GM23248 (cell line): Measurements from ENCODE around the gene C1orf87.

Experiments
- EZH2 ChIP-seq: fragments of 200-600 bp; sonication (generic); IDR thresholded peaks from 2 replicates; pipeline ENCODE4 v1.6.1; 2018; ENCODE audit warnings: antibody characterized with exemption, mild to moderate bottlenecking; ENCODE audit not compliant: insufficient read depth, poor library complexity, severe bottlenecking
- EZH2phosphoT487 ChIP-seq: fragments of 200-600 bp; sonication (generic); IDR thresholded peaks from 2 replicates; pipeline ENCODE4 v1.6.1; 2018; ENCODE audit warnings: antibody characterized with exemption, moderate library complexity, mild to moderate bottlenecking, low read depth; ENCODE audit not compliant: insufficient read depth

DNA sequence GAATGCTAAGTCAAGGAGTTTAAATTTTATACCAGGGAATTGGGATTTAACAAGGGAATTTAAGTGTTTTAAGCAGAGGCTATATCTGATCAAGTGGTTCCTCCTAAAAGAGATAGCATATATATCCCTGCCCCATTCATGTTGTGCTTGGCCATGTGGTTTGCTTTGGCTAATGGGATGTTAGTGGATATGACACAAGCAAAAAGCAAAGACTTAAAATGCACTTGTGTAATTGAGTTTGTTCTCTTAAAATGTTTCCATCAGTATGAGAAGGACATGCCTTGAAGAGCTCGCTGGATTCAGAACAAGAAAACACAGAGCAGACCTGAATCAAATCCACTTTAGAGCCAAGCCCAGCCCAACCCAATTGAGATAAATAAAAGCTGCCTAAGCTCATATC lies 22.4 kb downstream of the C1orf87 start:
- TF ChIP-seq EZH2phosphoT487 (no peak), EZH2 (no peak)
